K562 (cell line): ENCODE measurements around the gene PPARG. TPM values are rescaled to one million over a fixed set of nuclear protein-coding genes. Genes with fewer than 3 reads are reported as not detected.

Experiments
- ATAC-seq: fragments of 200-7000 bp; cut with Tn5 transposase; 3 replicates; pipeline ENCODE4 v1.9.1; 2020; ENCODE audit warnings: moderate library complexity
- BruUV-seq: library from RNA; stranded (reverse); fragments of 400-500 nt; replicated peaks from 2 replicates; lab custom pipeline; 2021; lab: Mats Ljungman, UMichigan
- CTCF ChIA-PET: fragments of 300-600 bp; formaldehyde crosslinking; extraction: SDS; loops from one replicate; lab custom pipeline; 2021; ENCODE audit warnings: low intra/inter-chr PET ratio; lab: Yijun Ruan, JAX
- POLR2A ChIA-PET: fragments of 300-600, 350-650 bp; sonication (Branson Sonifier 250); formaldehyde crosslinking; extraction: SDS; loops from one replicate; lab custom pipeline; 2021; ENCODE audit warnings: antibody characterized with exemption, inconsistent platforms; lab: Yijun Ruan, JAX
- DNase-seq, 4 experiments: peaks; one replicate each; pipeline versions ENCODE4 v3.0.0 to v3.0.0-alpha.2; 2011 to 2018; ENCODE audit warnings: low spot score in 3 of 4, mixed read lengths in 3 of 4; ENCODE audit errors: extremely low read depth in 1 of 4
- FAIRE-seq: peaks from 2 replicates; lab custom pipeline; 2011; peaks lifted over from hg19 to GRCh38; lab: Jason Lieb, UNC
- H2AFZ ChIP-seq: 2 replicates; pipeline ENCODE4 v1.6.0; 2011; ENCODE audit warnings: low read depth, low read length, control low read depth, inconsistent platforms
- H3K27ac ChIP-seq: fragments of 200-600 bp; 3 replicates; pipeline ENCODE4 v1.8.0; 2011; ENCODE audit warnings: low read depth, mild to moderate bottlenecking, control low read depth, inconsistent platforms, low read length, moderate library complexity, mixed read lengths; ENCODE audit errors: extremely low read depth
- H3K27me3 ChIP-seq, 2 experiments: fragments of 300-600 bp in 1 of 2; 2 replicates in 1 of 2; 3 replicates in 1 of 2; pipeline versions ENCODE4 v1.6.0 to v1.8.0; 2011; ENCODE audit warnings: inconsistent platforms in 2 of 2, low read length in 2 of 2, mild to moderate bottlenecking in 1 of 2, mixed read lengths in 1 of 2, moderate library complexity in 1 of 2; ENCODE audit not compliant: control insufficient read depth in 2 of 2, insufficient read depth in 2 of 2
- H3K36me3 ChIP-seq: fragments of 300-600 bp; 3 replicates; pipeline ENCODE4 v1.8.0; 2011; ENCODE audit warnings: mild to moderate bottlenecking, low read length, inconsistent platforms; ENCODE audit not compliant: control insufficient read depth, insufficient read depth
- H3K4me1 ChIP-seq, 2 experiments: fragments of 200-600 bp in 1 of 2; replicated peaks in 1 of 2; 2 replicates in 1 of 2; 3 replicates in 1 of 2; pipeline versions ENCODE4 v1.5.1 to v1.8.0; 2011; ENCODE audit warnings: inconsistent platforms in 2 of 2, low read length in 2 of 2, mild to moderate bottlenecking in 1 of 2, mixed read lengths in 1 of 2, moderate library complexity in 1 of 2; ENCODE audit not compliant: control insufficient read depth in 2 of 2, insufficient read depth in 2 of 2
- H3K4me2 ChIP-seq: 2 replicates; pipeline ENCODE4 v1.6.1; 2011; ENCODE audit warnings: low read length, control low read depth, inconsistent platforms, mixed read lengths; ENCODE audit not compliant: insufficient read depth
- H3K4me3 ChIP-seq: fragments of 200-600 bp; sonication (generic), shearing (Covaris generic); 2 replicates; pipeline ENCODE4 v1.5.1; 2016; ENCODE audit warnings: control low read depth, inconsistent platforms
- H3K79me2 ChIP-seq: fragments of 200-600 bp; 3 replicates; pipeline ENCODE4 v1.8.0; 2011; ENCODE audit warnings: low read length, inconsistent platforms; ENCODE audit not compliant: control insufficient read depth, insufficient read depth
- H3K9ac ChIP-seq, 2 experiments: 2 replicates each; pipeline versions ENCODE4 v1.6.0 to v1.6.1; 2011; ENCODE audit warnings: low read depth in 2 of 2, low read length in 2 of 2, control low read depth in 1 of 2, inconsistent platforms in 1 of 2, mild to moderate bottlenecking in 1 of 2, mixed read lengths in 1 of 2; ENCODE audit not compliant: insufficient read depth in 1 of 2
- H3K9me1 ChIP-seq: one replicate; pipeline ENCODE4 v1.6.0; 2011; ENCODE audit warnings: inconsistent platforms, mild to moderate bottlenecking, low read length, moderate library complexity; ENCODE audit not compliant: control insufficient read depth, insufficient read depth
- H3K9me3 ChIP-seq: replicated peaks from 2 replicates; pipeline ENCODE4 v1.5.1; 2011; ENCODE audit warnings: low read depth, low read length, inconsistent platforms; ENCODE audit not compliant: control insufficient read depth, insufficient read depth
- H4K20me1 ChIP-seq: replicated peaks from 2 replicates; pipeline ENCODE4 v1.6.1; 2011; ENCODE audit warnings: low read length, inconsistent platforms, mixed read lengths; ENCODE audit not compliant: control insufficient read depth, insufficient read depth
- CREB1 ChIP-seq, 2 experiments: sonication (generic) in 1 of 2; formaldehyde crosslinking in 1 of 2; IDR thresholded peaks; 2 replicates each; pipeline versions ENCODE4 v1.6.1 to v1.8.0; 2012 to 2022; ENCODE audit warnings: inconsistent platforms in 1 of 2, mild to moderate bottlenecking in 1 of 2, missing genetic modification reagents in 1 of 2, moderate library complexity in 1 of 2
- DNMT1 ChIP-seq: fragments of 450-650 bp; IDR thresholded peaks from 2 replicates; pipeline ENCODE4 v1.6.1; 2016; ENCODE audit warnings: antibody characterized with exemption, mild to moderate bottlenecking
- ELF1 ChIP-seq: fragments of 200-800 bp; sonication (Bioruptor generic); IDR thresholded peaks from 2 replicates; pipeline ENCODE4 v1.6.1; 2016; ENCODE audit warnings: missing genetic modification characterization, missing compliant biosample characterization
- FOXJ3 ChIP-seq: sonication (generic); formaldehyde crosslinking; IDR thresholded peaks from 2 replicates; pipeline ENCODE4 v1.4.0; 2020; ENCODE audit warnings: mild to moderate bottlenecking, missing genetic modification reagents
- MTA1 ChIP-seq: fragments of 450-650 bp; IDR thresholded peaks from 2 replicates; pipeline ENCODE4 v1.6.1; 2017; ENCODE audit warnings: borderline replicate concordance
- POLR2A ChIP-seq: fragments of 450-650 bp; conservative IDR thresholded peaks from 2 replicates; pipeline ENCODE4 v1.6.1; 2016
- RBM22 ChIP-seq: fragments of 200-400 bp; formaldehyde crosslinking; IDR thresholded peaks from 2 replicates; pipeline ENCODE4 v1.6.1; 2018; ENCODE audit warnings: low read length, low read depth; ENCODE audit not compliant: poor library complexity, severe bottlenecking
- RFX7 ChIP-seq: fragments of 250-450 bp; sonication (Bioruptor Pico); IDR thresholded peaks from 2 replicates; pipeline ENCODE4 v1.5.1; 2021; ENCODE audit warnings: mild to moderate bottlenecking
- SAFB2 ChIP-seq: fragments of 200-400 bp; formaldehyde crosslinking; IDR thresholded peaks from 2 replicates; pipeline ENCODE4 v1.6.1; 2018; ENCODE audit warnings: borderline replicate concordance, low read length, low read depth, moderate library complexity; ENCODE audit not compliant: severe bottlenecking
- XRCC5 ChIP-seq: fragments of 200-400 bp; formaldehyde crosslinking; IDR thresholded peaks from 2 replicates; pipeline ENCODE4 v1.6.1; 2017; ENCODE audit warnings: low read depth, mild to moderate bottlenecking, low read length
- ZFP36 ChIP-seq: fragments of 150-350 bp; IDR thresholded peaks from 2 replicates; pipeline ENCODE4 v1.6.1; 2018; ENCODE audit warnings: low read length, low read depth; ENCODE audit not compliant: partially characterized antibody
- WGBS: fragments of 100-300 bp; shearing (Covaris generic); methylation state at CpG from one replicate; pipeline ENCODE4 v1.1.6; 2016; ENCODE audit warnings: low coverage, mixed read lengths; ENCODE audit not compliant: insufficient coverage; ENCODE audit errors: missing lambda C conversion rate; 5-methylcytosine and 5-hydroxymethylcytosine counted together
- in situ Hi-C: fragments of 300-500 bp; cut with MboI; formaldehyde crosslinking; loops from 4 replicates; pipeline ENCODE4 v1.15.0; 2018; ENCODE audit warnings: inconsistent platforms, mixed read lengths
- intact Hi-C: fragments of 100-400 bp; cut with micrococcal nuclease; formaldehyde crosslinking; loops from 2 replicates; pipeline ENCODE4 v1.14.2; 2022
- polyA plus RNA-seq, 8 experiments: library from polyadenylated mRNA; depleted of rRNA in 4 of 8; stranded (reverse) in 5 of 8; unstranded in 3 of 8; fragments of >200 nt; fragmentation: Nextera tagmentation in 2 of 8; fragmentation: Illumina TruSeq in 1 of 8; extraction: Ambion mirVana in 2 of 8; extraction: Trizol in 1 of 8; gene quantifications; 2 replicates each; pipeline versions ENCODE4 v1.2.1 to v1.2.3, GENCODE V29; 2011 to 2014; ENCODE audit warnings: inconsistent platforms in 1 of 8, missing spikeins in 1 of 8
- total RNA-seq, 7 experiments: library from RNA; depleted of rRNA in 6 of 7; stranded (reverse); fragments of >200 nt in 6 of 7; fragmentation: Illumina TruSeq in 2 of 7; extraction: Trizol in 2 of 7; gene quantifications; 2 replicates each; pipeline versions ENCODE4 v1.2.1 to v1.2.3, GENCODE V29; 2011 to 2021; ENCODE audit warnings: low replicate concordance in 1 of 7
- TF ChIP-seq, protein P1 (sequence below): fragments of 250-450 bp; sonication (Bioruptor Pico); IDR thresholded peaks from 2 replicates; pipeline ENCODE4 v1.5.0; 2020; ENCODE audit warnings: mild to moderate bottlenecking

The PPARG gene
- total and polyA plus RNA-seq, 9 of the 15 experiments (the other 6 are each of a cell fraction or from before 2014, with no cell fraction given) = not detected

DNA sequence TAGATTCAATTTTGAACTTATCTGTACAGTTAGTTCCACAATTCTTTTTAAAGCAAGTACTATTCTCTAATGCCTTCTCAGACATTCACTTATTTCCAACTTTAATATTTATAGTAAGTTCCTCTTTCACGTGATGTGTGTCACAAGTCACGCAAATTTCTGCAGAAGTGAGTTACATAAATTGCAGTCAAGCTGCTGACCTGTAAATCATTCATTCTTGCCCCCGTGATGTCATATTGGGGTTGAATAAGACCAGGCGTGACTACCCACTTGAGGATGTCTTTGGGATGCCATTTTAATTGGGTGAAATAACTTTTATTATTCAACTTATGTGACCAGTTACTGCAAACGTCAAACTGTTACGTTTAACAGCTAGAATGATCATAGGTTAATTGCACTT is 15.1 kb downstream of the PPARG start:
- H3K27ac ChIP-seq = no peak overlapping the region
- no peak overlapping the region for H3K9ac ChIP-seq
- no peaks in the 10 kb centered on the region for H3K4me1 ChIP-seq
- POLR2A ChIA-PET = no interaction called here
- H3K9me1 ChIP-seq = no peaks in the 10 kb centered on the region
- CTCF ChIA-PET = no interaction called here
- peaks cover 16 to 18% of the 10 kb centered on the region in 2 experiments; a peak in 4 of 5 replicates for H3K27me3 ChIP-seq
- no peaks in the 10 kb centered on the region for H3K9me3 ChIP-seq
- WGBS = 0% methylated on average over 6 of the region's 6 CpGs
- no peak overlapping the region for H3K4me2 ChIP-seq
- no peak for DNase-seq
- H3K79me2 ChIP-seq = no peaks in the 10 kb centered on the region
- no peaks in the 10 kb centered on the region for H4K20me1 ChIP-seq
- H3K4me3 ChIP-seq = no peak overlapping the region
- intact Hi-C loops (no loop called here), in situ Hi-C loops (no loop called here)
- no peak for ATAC-seq
- no peak overlapping the region for H2AFZ ChIP-seq
- BruUV-seq = no TSS peak
- H3K36me3 ChIP-seq = no peaks in the 10 kb centered on the region
- FAIRE-seq = no peak
- no peak for TF ChIP-seq ZFP36
- no peak for TF ChIP-seq RBM22
- TF ChIP-seq ELF1 (tag) = no peak
- TF ChIP-seq RFX7 = no peak
- TF ChIP-seq, protein P1, sequence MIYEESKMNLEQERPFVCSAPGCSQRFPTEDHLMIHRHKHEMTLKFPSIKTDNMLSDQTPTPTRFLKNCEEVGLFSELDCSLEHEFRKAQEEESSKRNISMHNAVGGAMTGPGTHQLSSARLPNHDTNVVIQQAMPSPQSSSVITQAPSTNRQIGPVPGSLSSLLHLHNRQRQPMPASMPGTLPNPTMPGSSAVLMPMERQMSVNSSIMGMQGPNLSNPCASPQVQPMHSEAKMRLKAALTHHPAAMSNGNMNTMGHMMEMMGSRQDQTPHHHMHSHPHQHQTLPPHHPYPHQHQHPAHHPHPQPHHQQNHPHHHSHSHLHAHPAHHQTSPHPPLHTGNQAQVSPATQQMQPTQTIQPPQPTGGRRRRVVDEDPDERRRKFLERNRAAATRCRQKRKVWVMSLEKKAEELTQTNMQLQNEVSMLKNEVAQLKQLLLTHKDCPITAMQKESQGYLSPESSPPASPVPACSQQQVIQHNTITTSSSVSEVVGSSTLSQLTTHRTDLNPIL = no peak
- TF ChIP-seq FOXJ3 (CRISPR knock-in tag) = no peak
- TF ChIP-seq POLR2A = no peak
- no peak for TF ChIP-seq XRCC5
- TF ChIP-seq CREB1 (IDR thresholded peaks at IDR 0.05) = no peak
- no peak for TF ChIP-seq CREB1 (CRISPR knock-in tag; IDR thresholded peaks at IDR 0.05)
- TF ChIP-seq DNMT1 = no peak
- TF ChIP-seq MTA1 = no peak
- no peak for TF ChIP-seq SAFB2
